T1000 (cell line): ENCODE results near the gene G6PC1.
"Not testable (repeated sequence)": the region's sequence is repeated elsewhere in the genome, so short reads cannot be mapped to it uniquely, and the experiment has no call there.

ENCODE experiments used
- DNase-seq: peaks from one replicate; lab custom pipeline; 2025; ENCODE audit warnings: mixed read lengths; lab: John Stamatoyannopoulos, UW

Gene G6PC1

GRCh38 chr17:42901535-42902229 is 1.1 kb downstream of the G6PC1 start:
- no peak for DNase-seq

GRCh38 chr17:42904110-42904469 is 3.5 kb downstream of the G6PC1 start:
- DNase-seq, result no peak

GRCh38 chr17:42906772-42907446 is 6.3 kb downstream of the G6PC1 start:
- DNase-seq, result no peak

- DNase-seq, result no peak
These were observed 8.5 kb downstream of the G6PC1 start for GRCh38 chr17:42908872-42909700.

GRCh38 chr17:42913522-42913921 is 12.9 kb downstream of the G6PC1 start:
- no peak for DNase-seq

- DNase-seq, result no peak
These were observed 13.5 kb downstream of the G6PC1 start for GRCh38 chr17:42913981-42914617.

- DNase-seq, result not testable (repeated sequence)
These were observed 14.7 kb downstream of the G6PC1 start for GRCh38 chr17:42915288-42915687.

- DNase-seq, result not testable (repeated sequence)
These were observed 16.0 kb downstream of the G6PC1 start for GRCh38 chr17:42916388-42917235.

- no peak for DNase-seq
These were observed 16.6 kb downstream of the G6PC1 start for GRCh38 chr17:42917236-42917603.

- DNase-seq, result no peak
These were observed 18.4 kb downstream of the G6PC1 start for GRCh38 chr17:42918902-42919521.

GRCh38 chr17:42919522-42920077 is 19.0 kb downstream of the G6PC1 start:
- DNase-seq, result not testable (repeated sequence)

GRCh38 chr17:42920106-42920900 is 19.7 kb downstream of the G6PC1 start:
- DNase-seq, result no peak

GRCh38 chr17:42920922-42921321 is 20.3 kb downstream of the G6PC1 start:
- no peak for DNase-seq

GRCh38 chr17:42922294-42922693 is 21.7 kb downstream of the G6PC1 start:
- DNase-seq, result no peak

- not testable (repeated sequence) for DNase-seq
These were observed 22.9 kb downstream of the G6PC1 start for GRCh38 chr17:42923472-42923871.

GRCh38 chr17:42924891-42925290 is 24.3 kb downstream of the G6PC1 start:
- no peak for DNase-seq

- peak; percentile 9 for DNase-seq
These were observed 28.3 kb downstream of the G6PC1 start for GRCh38 chr17:42928714-42929496.

GRCh38 chr17:42929497-42929844 is 28.9 kb downstream of the G6PC1 start:
- no peak for DNase-seq
